NCI-H1436 treated with DMSO at 0.1 percent for 48 hours (cell line): Measurements from ENCODE around the gene MYBPC3.
"Not testable (repeated sequence)": the region's sequence is repeated elsewhere in the genome, so short reads cannot be mapped to it uniquely, and the experiment has no call there.

ENCODE experiments used
- DNase-seq: peaks from one replicate; lab custom pipeline; 2025; lab: John Stamatoyannopoulos, UW

Gene MYBPC3

GRCh38 chr11:47318166-47318565, 34.3 kb downstream of the MYBPC3 start:
- DNase-seq: no peak

DNA sequence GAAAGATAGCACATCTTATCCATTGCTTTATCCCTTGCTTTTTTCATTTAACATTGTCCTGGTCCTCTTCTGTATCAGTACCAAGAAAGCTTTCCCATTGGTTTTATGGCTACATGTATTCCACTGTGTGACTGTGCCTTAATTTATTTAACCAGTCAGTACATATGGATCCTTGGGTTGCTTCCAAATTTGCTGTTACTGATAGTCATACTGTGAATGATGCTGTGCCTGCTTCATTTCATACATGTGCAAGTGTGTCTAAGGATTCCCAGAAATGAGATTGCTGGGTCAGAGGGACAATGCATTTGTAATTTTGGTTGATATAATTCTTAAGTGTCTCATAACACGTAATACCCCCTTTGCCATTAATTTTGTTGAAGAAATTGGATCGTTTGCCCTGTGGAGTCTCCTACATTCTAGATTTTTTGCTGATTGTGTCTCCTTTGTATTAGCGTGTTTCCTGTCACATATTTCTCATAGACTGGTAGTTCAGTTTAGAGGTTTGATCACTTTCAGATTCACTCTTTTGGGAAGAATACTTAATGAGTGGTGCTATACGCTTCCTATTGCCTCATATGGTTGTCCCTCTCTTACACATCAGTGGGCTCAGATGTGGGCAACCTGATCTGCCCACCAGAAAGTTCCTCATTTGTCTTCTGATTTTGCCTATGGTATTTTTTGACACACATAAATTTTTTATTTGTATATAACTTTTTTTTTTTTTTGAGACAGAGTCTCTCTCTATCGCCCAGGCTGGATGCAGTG, 35.3 kb downstream of the MYBPC3 start:
- DNase-seq: no peak

DNA sequence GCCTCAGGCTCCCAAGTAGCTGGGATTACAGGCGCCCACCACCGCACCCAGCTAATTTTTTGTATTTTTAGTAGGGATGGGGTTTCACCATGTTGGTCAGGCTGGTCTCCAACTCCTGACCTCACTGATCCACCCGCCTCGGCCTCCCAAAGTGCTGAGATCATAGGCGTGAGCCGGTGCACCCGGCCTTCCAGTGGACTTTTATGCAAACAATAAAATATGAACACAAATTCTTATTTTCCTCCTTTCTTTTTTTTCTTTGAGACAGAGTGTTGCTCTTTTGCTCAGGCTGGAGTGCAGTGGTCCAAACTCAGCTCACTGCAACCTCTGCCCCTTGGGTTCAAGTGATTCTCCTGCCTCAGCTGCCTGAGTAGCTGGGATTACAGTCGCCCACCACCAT, 36.0 kb downstream of the MYBPC3 start:
- DNase-seq: not testable (repeated sequence)

GRCh38 chr11:47314992-47315391, 37.5 kb downstream of the MYBPC3 start:
- DNase-seq: no peak

- DNase-seq: no peak
Measured at GRCh38 chr11:47308050-47308823, 44.3 kb downstream of the MYBPC3 start.

GRCh38 chr11:47306484-47306844, 46.0 kb downstream of the MYBPC3 start:
- DNase-seq: no peak

- no peak for DNase-seq
Measured at GRCh38 chr11:47305734-47306483, 46.6 kb downstream of the MYBPC3 start.

DNA sequence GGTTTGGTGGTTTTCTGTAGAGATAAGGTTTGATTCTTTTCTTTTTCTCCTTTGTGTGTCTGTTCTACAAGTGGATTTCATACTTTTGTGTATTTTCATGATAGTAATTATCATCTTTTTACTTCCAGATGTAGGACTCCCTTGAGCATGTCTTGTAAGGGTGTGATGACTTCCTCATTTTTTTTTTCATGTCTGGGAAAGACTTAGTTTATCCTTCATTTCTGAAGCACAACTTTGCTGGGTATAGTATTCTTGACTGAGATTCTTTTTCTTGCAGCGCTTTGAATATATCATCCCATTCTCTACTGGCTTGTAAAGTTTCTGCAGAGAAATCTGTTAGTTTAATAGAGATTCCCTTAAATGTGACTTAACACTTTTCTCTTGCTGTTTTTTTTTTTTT, 49.6 kb downstream of the MYBPC3 start:
- DNase-seq: no peak

- no peak for DNase-seq
Measured at GRCh38 chr11:47299078-47299477, 53.4 kb downstream of the MYBPC3 start.

- DNase-seq: peak; percentile 56
Measured at GRCh38 chr11:47296045-47296444, 56.5 kb downstream of the MYBPC3 start.

- no peak for DNase-seq
Measured at GRCh38 chr11:47295385-47295784, 57.1 kb downstream of the MYBPC3 start.

DNA sequence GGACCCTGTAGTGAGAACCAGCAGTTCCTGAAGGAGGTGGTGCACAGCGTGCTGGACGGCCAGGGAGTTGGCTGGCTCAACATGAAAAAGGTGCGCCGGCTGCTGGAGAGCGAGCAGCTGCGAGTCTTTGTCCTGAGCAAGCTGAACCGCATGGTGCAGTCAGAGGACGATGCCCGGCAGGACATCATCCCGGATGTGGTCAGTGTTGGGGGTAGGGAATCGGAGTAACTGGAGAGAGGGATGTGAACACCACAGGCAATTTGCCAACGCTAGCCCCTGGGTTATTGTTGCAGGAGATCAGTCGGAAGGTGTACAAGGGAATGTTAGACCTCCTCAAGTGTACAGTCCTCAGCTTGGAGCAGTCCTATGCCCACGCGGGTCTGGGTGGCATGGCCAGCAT, 62.6 kb downstream of the MYBPC3 start:
- DNase-seq: no peak

DNA sequence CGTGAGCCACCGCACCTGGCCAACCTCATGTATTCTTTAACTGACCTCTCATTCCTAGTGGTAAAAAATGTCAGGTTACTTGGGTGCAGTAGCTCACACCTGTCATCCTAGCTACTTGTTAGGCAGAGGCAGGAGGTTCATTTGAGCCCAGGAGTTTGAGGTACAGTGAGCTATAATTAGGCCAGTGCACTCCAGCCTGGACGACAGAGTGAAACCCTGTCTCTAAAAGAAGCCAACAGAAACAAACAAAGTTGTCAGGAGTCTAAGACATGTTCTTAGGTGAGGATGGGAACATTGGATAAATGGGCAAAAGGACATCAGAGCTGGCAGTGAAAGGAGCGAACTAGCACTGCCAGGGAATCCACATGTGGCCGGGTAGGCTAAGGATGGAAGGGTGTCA, 64.4 kb downstream of the MYBPC3 start:
- DNase-seq: no peak

DNA sequence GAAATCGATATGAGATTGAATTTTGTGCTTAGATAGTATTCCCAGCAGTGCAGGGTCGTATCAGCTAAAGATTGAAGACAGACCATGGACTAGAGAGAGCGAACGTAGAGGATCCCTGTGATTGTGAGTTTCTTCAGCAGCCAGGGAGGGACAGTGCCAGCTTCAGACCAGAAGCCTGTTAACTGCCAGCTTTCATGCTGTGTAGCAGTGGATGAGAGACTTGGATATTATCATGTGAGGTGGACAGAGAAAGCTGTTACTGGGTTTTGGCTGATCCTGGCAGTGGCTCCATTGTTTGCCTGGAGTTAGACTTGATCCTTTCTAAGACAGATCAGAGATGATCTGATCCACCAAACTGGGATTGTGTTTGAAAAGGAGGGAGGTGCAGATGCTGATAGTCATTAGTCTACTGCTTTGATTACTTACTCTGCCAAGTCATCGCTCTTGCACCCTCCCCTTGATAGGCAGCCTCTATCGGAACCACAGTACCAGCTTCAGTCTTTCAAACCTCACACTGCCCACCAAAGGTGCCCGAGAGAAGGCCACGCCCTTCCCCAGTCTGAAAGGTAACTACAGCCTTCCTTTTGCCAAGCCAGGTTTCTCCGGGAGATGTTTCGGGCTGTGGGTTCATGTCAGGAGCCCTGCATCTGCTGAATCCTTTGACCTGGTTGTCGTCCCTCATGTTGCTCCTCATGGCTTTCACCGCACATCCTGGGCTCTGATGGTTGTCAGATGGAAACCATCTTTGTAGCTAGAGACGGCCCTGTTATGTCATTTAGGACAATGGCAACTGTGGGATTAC, 66.3 kb downstream of the MYBPC3 start:
- no peak for DNase-seq

- no peak for DNase-seq
Measured at GRCh38 chr11:47284151-47284550, 68.4 kb downstream of the MYBPC3 start.

DNA sequence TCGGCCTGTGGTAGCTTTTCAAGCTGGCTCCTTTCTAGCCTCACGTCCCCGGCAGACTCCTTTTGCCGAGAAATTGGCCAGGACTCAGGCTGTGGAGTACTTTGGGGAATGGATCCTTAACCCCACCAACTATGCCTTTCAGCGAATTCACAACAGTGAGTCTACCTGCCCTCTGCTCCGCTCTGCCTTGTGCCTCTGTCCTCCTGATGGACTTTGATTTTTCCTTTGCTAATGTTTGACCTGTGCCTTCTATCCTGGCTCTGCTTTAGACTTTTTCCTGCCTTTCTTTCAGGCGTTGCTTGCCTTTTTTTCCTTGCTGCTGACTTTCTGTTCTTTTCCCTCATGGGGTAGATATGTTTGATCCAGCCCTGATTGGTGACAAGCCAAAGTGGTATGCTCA, 70.0 kb downstream of the MYBPC3 start:
- no peak for DNase-seq
